Osteocyte (in vitro differentiated cells): Measurements from ENCODE around the gene UTS2B. TPM values are rescaled to one million over a fixed set of nuclear protein-coding genes. Genes with fewer than 3 reads are reported as not detected.

Source experiments
- DNase-seq: peaks from one replicate; pipeline ENCODE4 v3.0.0; 2021; ENCODE audit warnings: mixed read lengths; ENCODE audit not compliant: unreplicated experiment; ENCODE audit errors: extremely low spot score
- H3K27ac Mint-ChIP-seq: one replicate; pipeline ENCODE4 v1.8.0; 2021; ENCODE audit warnings: mild to moderate bottlenecking, mixed read lengths; ENCODE audit not compliant: unreplicated experiment
- H3K27me3 Mint-ChIP-seq: one replicate; pipeline ENCODE4 v1.8.0; 2021; ENCODE audit warnings: mixed read lengths; ENCODE audit not compliant: unreplicated experiment
- H3K36me3 Mint-ChIP-seq: one replicate; pipeline ENCODE4 v1.8.0; 2021; ENCODE audit warnings: mixed read lengths; ENCODE audit not compliant: unreplicated experiment
- H3K4me1 Mint-ChIP-seq: one replicate; pipeline ENCODE4 v1.8.0; 2021; ENCODE audit warnings: mixed read lengths; ENCODE audit not compliant: unreplicated experiment
- H3K4me3 Mint-ChIP-seq: one replicate; pipeline ENCODE4 v1.8.0; 2021; ENCODE audit warnings: mild to moderate bottlenecking, moderate library complexity, mixed read lengths; ENCODE audit not compliant: unreplicated experiment
- H3K9me3 Mint-ChIP-seq: one replicate; pipeline ENCODE4 v1.8.0; 2021; ENCODE audit warnings: mixed read lengths; ENCODE audit not compliant: unreplicated experiment
- CTCF ChIP-seq: fragments of 200-600 bp; sonication (generic); IDR thresholded peaks from 2 replicates; pipeline ENCODE4 v1.5.0; 2021; ENCODE audit warnings: antibody characterized with exemption, mild to moderate bottlenecking, moderate library complexity
- total RNA-seq: library from RNA; stranded (reverse); gene quantifications from 2 replicates; pipeline ENCODE4 v1.2.1, GENCODE V29; 2021

Gene UTS2B
- total RNA-seq, 1 donor from 2014 or later = 0.75 TPM

GRCh38 chr3:191366675-191367074, 36.3 kb upstream of the UTS2B start:
- Mint-ChIP-seq H3K27ac (no peak overlapping the region), H3K9me3 (no peaks in the 10 kb centered on the region), H3K4me1 (peaks cover 28% of the 10 kb centered on the region), H3K27me3 (no peaks in the 10 kb centered on the region), H3K36me3 (peaks cover 74% of the 10 kb centered on the region), H3K4me3 (no peak overlapping the region)
- DNase-seq = no peak
- TF ChIP-seq CTCF = no peak

GRCh38 chr3:191363221-191363620, 32.9 kb upstream of the UTS2B start:
- no peak for DNase-seq
- H3K4me3 Mint-ChIP-seq = no peak overlapping the region
- H3K4me1 Mint-ChIP-seq = peaks cover 10% of the 10 kb centered on the region
- H3K27ac Mint-ChIP-seq = no peak overlapping the region
- no peaks in the 10 kb centered on the region for H3K9me3 Mint-ChIP-seq
- no peaks in the 10 kb centered on the region for H3K27me3 Mint-ChIP-seq
- TF ChIP-seq CTCF = no peak
- H3K36me3 Mint-ChIP-seq = peaks cover 78% of the 10 kb centered on the region

GRCh38 chr3:191362524-191363090, 32.3 kb upstream of the UTS2B start:
- Mint-ChIP-seq H3K36me3 (peaks cover 75% of the 10 kb centered on the region), H3K4me1 (peaks cover 16% of the 10 kb centered on the region), H3K27ac (no peak overlapping the region), H3K4me3 (no peak overlapping the region), H3K27me3 (no peaks in the 10 kb centered on the region), H3K9me3 (no peaks in the 10 kb centered on the region)
- no peak for DNase-seq
- no peak for TF ChIP-seq CTCF

- Mint-ChIP-seq H3K4me1 (peaks cover 20% of the 10 kb centered on the region), H3K4me3 (no peak overlapping the region), H3K9me3 (no peaks in the 10 kb centered on the region), H3K27ac (no peak overlapping the region), H3K36me3 (peaks cover 70% of the 10 kb centered on the region), H3K27me3 (no peaks in the 10 kb centered on the region)
- TF ChIP-seq CTCF = no peak
- no peak for DNase-seq
Measured at GRCh38 chr3:191362037-191362436, 31.7 kb upstream of the UTS2B start.

GRCh38 chr3:191361456-191361855, 31.1 kb upstream of the UTS2B start:
- Mint-ChIP-seq H3K36me3 (peaks cover 65% of the 10 kb centered on the region), H3K4me3 (no peak overlapping the region), H3K9me3 (no peaks in the 10 kb centered on the region), H3K27me3 (no peaks in the 10 kb centered on the region), H3K4me1 (peaks cover 26% of the 10 kb centered on the region), H3K27ac (no peak overlapping the region)
- no peak for DNase-seq
- TF ChIP-seq CTCF = no peak
